HUDEP-2 (cell line): ENCODE data around the gene SMIM41.
A peak's percentile ranks its signal among the peaks of the same experiment; 100 is the strongest.

ENCODE experiments used
- DNase-seq, 76 experiments: peaks; one replicate each; lab custom pipeline; 2025; ENCODE audit not compliant: unreplicated experiment in 76 of 76; lab: John Stamatoyannopoulos, UW

Gene SMIM41

GRCh38 chr12:52062167-52063081, 17.1 kb upstream of the SMIM41 start:
- DNase-seq = no peak

GRCh38 chr12:52063082-52063924, 16.2 kb upstream of the SMIM41 start:
- peak in 3 of 76 experiments; percentile 8 to 37 (median 9) for DNase-seq

- no peak for DNase-seq
Measured at GRCh38 chr12:52063981-52064649, 15.4 kb upstream of the SMIM41 start.

GRCh38 chr12:52066346-52067080, 13.0 kb upstream of the SMIM41 start:
- no peak for DNase-seq

- no peak for DNase-seq
Measured at GRCh38 chr12:52067081-52067374, 12.5 kb upstream of the SMIM41 start.

GRCh38 chr12:52069327-52070184, 9.9 kb upstream of the SMIM41 start, which contains the start of gene ATG101:
Gene ATG101, plus strand, starts transcription at chr12:52069978. Its CDS starts 3,673 bp downstream, at chr12:52073651.
- DNase-seq = peak; percentile 20 to 92 (median 83)

GRCh38 chr12:52070185-52070925, 9.1 kb upstream of the SMIM41 start:
- DNase-seq = peak in 1 of 76 experiments; percentile 5

- peak in 13 of 76 experiments; percentile 6 to 29 (median 14) for DNase-seq
Measured at GRCh38 chr12:52073531-52074381, 5.7 kb upstream of the SMIM41 start.

- no peak for DNase-seq
Measured at GRCh38 chr12:52074971-52075724, 4.4 kb upstream of the SMIM41 start.

- DNase-seq = no peak
Measured at GRCh38 chr12:52076811-52077210, 2.7 kb upstream of the SMIM41 start.

- DNase-seq = no peak
Measured at GRCh38 chr12:52078276-52078675, 1.2 kb upstream of the SMIM41 start.

- no peak for DNase-seq
Measured at GRCh38 chr12:52080403-52081251, 1.1 kb downstream of the SMIM41 start.

- no peak for DNase-seq
Measured at GRCh38 chr12:52081263-52081733, 1.8 kb downstream of the SMIM41 start.

- DNase-seq = no peak
Measured at GRCh38 chr12:52082026-52082668, 2.6 kb downstream of the SMIM41 start.

- DNase-seq = no peak
Measured at GRCh38 chr12:52082669-52082987, 3.1 kb downstream of the SMIM41 start.
